NCI-H748 (cell line): ENCODE data around the gene GALNT1.
A peak's percentile ranks its signal among the peaks of the same experiment; 100 is the strongest.

Experiments
- DNase-seq: peaks from one replicate; lab custom pipeline; 2025; ENCODE audit not compliant: unreplicated experiment; lab: John Stamatoyannopoulos, UW

Gene GALNT1

GRCh38 chr18:35711227-35711626 lies 129.7 kb downstream of the GALNT1 start:
- DNase-seq = no peak

- no peak for DNase-seq
Measured at GRCh38 chr18:35713545-35713944, 132.0 kb downstream of the GALNT1 start.

GRCh38 chr18:35714539-35714938 lies 133.0 kb downstream of the GALNT1 start:
- DNase-seq = no peak

GRCh38 chr18:35715139-35715538 lies 133.6 kb downstream of the GALNT1 start:
- no peak for DNase-seq

GRCh38 chr18:35716169-35716831 lies 134.8 kb downstream of the GALNT1 start:
- no peak for DNase-seq

GRCh38 chr18:35717182-35717581 lies 135.6 kb downstream of the GALNT1 start:
- no peak for DNase-seq

- DNase-seq = no peak
Measured at GRCh38 chr18:35721431-35722081, 140.0 kb downstream of the GALNT1 start.

- no peak for DNase-seq
Measured at GRCh38 chr18:35728676-35729075, 147.1 kb downstream of the GALNT1 start.

- DNase-seq = no peak
Measured at GRCh38 chr18:35729991-35730668, 148.6 kb downstream of the GALNT1 start.

GRCh38 chr18:35730691-35731370 lies 149.3 kb downstream of the GALNT1 start:
- peak; percentile 30 for DNase-seq

- no peak for DNase-seq
Measured at GRCh38 chr18:35731701-35732100, 150.2 kb downstream of the GALNT1 start.

- DNase-seq = no peak
Measured at GRCh38 chr18:35732162-35732561, 150.6 kb downstream of the GALNT1 start.

- no peak for DNase-seq
Measured at GRCh38 chr18:35732636-35733035, 151.1 kb downstream of the GALNT1 start.

GRCh38 chr18:35733408-35733807 lies 151.9 kb downstream of the GALNT1 start:
- DNase-seq = no peak

- no peak for DNase-seq
Measured at GRCh38 chr18:35736696-35737095, 155.2 kb downstream of the GALNT1 start.

- DNase-seq = no peak
Measured at GRCh38 chr18:35739778-35740177, 158.2 kb downstream of the GALNT1 start.

GRCh38 chr18:35740656-35741055 lies 159.1 kb downstream of the GALNT1 start:
- no peak for DNase-seq

- no peak for DNase-seq
Measured at GRCh38 chr18:35743916-35744315, 162.4 kb downstream of the GALNT1 start.

GRCh38 chr18:35745814-35746213 lies 164.3 kb downstream of the GALNT1 start:
- DNase-seq = no peak

GRCh38 chr18:35746826-35747339 lies 165.3 kb downstream of the GALNT1 start:
- DNase-seq = no peak

GRCh38 chr18:35747894-35748472 lies 166.4 kb downstream of the GALNT1 start:
- no peak for DNase-seq
